Left lung (tissue), 10 donors: ENCODE results near the gene PRDM12. TPM values are rescaled to one million over a fixed set of nuclear protein-coding genes. Genes with fewer than 3 reads are reported as not detected.

Source experiments
- ATAC-seq: fragments of 200-7000 bp; cut with Tn5 transposase; one replicate; pipeline ENCODE4 v1.9.1; 2020; ENCODE audit warnings: moderate library complexity
- DNase-seq, 4 donors: peaks; one replicate each; pipeline ENCODE4 v3.0.0-alpha.2; 2013 to 2020
- H3K27ac ChIP-seq, 2 donors: fragments of 200-600 bp; sonication (generic) in 1 of 2; one replicate each; pipeline versions ENCODE4 v1.5.0 to v1.8.0; 2020 to 2021
- H3K27me3 ChIP-seq, 2 donors: fragments of 200-600 bp; sonication (generic) in 1 of 2; one replicate each; pipeline versions ENCODE4 v1.5.0 to v1.8.0; 2020 to 2021
- H3K36me3 ChIP-seq, 2 donors: fragments of 200-600 bp; sonication (generic) in 1 of 2; one replicate each; pipeline versions ENCODE4 v1.5.0 to v1.8.0; 2020 to 2021
- H3K4me1 ChIP-seq, 2 donors: fragments of 200-600 bp; one replicate each; pipeline ENCODE4 v1.8.0; 2021
- H3K4me3 ChIP-seq, 2 donors: fragments of 200-600 bp; sonication (generic) in 1 of 2; one replicate each; pipeline versions ENCODE4 v1.5.0 to v1.8.0; 2020 to 2021; ENCODE audit warnings: mild to moderate bottlenecking in 1 of 2
- H3K9me3 ChIP-seq, 2 donors: fragments of 200-600 bp; sonication (generic) in 1 of 2; one replicate each; pipeline versions ENCODE4 v1.5.0 to v1.8.0; 2020 to 2021
- intact Hi-C, 2 donors: fragments of 100-400 bp; cut with DNase I; formaldehyde crosslinking; loops; one replicate each; pipeline versions ENCODE4 v1.11.2 to v1.14.2; 2022
- polyA plus RNA-seq, 6 donors: library from polyadenylated mRNA; unstranded; fragments of 120-200 nt; gene quantifications; one replicate each; pipeline ENCODE4 v1.2.1, GENCODE V29; 2013; ENCODE audit not compliant: insufficient read length in 6 of 6
- total RNA-seq, 2 donors: library from RNA; stranded (reverse); fragmentation: NEBNext Ultra II Directional; extraction: Animal tissue kit (Norgen Biotek cat#: 25700); gene quantifications; one replicate each; pipeline ENCODE4 v1.2.1, GENCODE V29; 2021
- TF ChIP-seq, protein P1 (sequence below), 2 donors: fragments of 200-600 bp; sonication (generic) in 1 of 2; IDR thresholded peaks; one replicate each; pipeline versions ENCODE4 v1.5.0 to v1.8.0; 2021; ENCODE audit warnings: antibody characterized with exemption in 2 of 2
- donor health status: DM: no; HTN: yes; CAD: no.
- donor health status: DM: no; HTN: no; CAD: no.

PRDM12 gene
- total and polyA plus RNA-seq, 8 donors = not detected

GRCh38 chr9:130654879-130655278, 9.5 kb upstream of the PRDM12 start:
- H3K27ac ChIP-seq = no peak overlapping the region
- no peaks in the 10 kb centered on the region for H3K9me3 ChIP-seq
- TF ChIP-seq, protein P1, sequence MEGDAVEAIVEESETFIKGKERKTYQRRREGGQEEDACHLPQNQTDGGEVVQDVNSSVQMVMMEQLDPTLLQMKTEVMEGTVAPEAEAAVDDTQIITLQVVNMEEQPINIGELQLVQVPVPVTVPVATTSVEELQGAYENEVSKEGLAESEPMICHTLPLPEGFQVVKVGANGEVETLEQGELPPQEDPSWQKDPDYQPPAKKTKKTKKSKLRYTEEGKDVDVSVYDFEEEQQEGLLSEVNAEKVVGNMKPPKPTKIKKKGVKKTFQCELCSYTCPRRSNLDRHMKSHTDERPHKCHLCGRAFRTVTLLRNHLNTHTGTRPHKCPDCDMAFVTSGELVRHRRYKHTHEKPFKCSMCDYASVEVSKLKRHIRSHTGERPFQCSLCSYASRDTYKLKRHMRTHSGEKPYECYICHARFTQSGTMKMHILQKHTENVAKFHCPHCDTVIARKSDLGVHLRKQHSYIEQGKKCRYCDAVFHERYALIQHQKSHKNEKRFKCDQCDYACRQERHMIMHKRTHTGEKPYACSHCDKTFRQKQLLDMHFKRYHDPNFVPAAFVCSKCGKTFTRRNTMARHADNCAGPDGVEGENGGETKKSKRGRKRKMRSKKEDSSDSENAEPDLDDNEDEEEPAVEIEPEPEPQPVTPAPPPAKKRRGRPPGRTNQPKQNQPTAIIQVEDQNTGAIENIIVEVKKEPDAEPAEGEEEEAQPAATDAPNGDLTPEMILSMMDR (IDR thresholded peaks at IDR 0.05) = no peak
- peaks cover 0 to 5% of the 10 kb centered on the region in 2 donors for H3K4me1 ChIP-seq
- intact Hi-C loops = no loop called here
- ATAC-seq = no peak
- H3K4me3 ChIP-seq = no peak overlapping the region
- DNase-seq = peak in 1 of 4 donors; percentile 34
- peaks cover 38 to 96% of the 10 kb centered on the region in 2 donors for H3K27me3 ChIP-seq
- H3K36me3 ChIP-seq = no peaks in the 10 kb centered on the region

DNA sequence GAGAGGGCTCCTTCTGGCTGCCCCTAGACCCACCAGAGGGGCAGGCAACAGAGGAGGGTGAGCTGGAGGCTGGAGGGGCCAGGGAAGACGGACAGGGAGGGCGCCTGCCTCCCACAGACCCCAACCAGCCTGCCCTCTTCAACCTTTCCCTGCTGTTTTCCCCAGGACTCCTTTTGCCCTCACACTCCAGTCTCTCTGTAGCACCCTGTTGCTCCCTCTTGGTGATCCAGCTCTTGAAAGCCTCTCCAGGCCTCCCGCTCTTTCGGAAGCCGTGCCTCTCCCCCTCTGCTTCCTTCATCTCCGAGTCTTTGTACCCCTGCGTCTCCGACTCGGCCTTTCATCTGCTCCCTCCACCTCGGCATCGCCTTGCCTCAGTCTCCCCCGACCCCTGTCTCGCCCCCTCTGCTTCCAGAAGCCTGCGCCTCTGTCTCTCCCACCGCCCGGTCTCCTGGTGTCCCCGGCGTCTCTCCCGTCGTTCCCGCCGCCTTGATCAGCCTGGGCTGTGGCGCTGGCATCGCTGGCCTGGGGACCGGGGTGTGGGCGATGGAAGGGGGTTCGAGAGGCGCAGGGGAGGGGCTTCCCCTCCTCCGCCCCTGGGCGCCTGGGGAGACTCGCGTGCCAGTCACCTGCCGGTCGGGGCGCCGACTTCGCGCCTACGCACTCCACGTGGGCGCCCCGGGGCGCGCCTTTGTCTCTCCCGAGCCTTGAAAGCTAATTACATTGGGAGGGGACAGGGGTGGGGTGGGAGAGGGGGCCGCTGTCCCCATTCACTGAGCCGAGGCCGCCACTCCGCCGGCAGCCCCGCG, 5.3 kb upstream of the PRDM12 start:
- H3K27me3 ChIP-seq = peaks cover 80 to 100% of the 10 kb centered on the region in 2 donors
- TF ChIP-seq, protein P1 (IDR thresholded peaks at IDR 0.05) = no peak

GRCh38 chr9:130659699-130660248, 4.6 kb upstream of the PRDM12 start:
- TF ChIP-seq, protein P1 (IDR thresholded peaks at IDR 0.05) = no peak
- Histone ChIP-seq H3K27ac (no peak overlapping the region), H3K4me1 (peaks cover 26 to 50% of the 10 kb centered on the region in 2 donors), H3K4me3 (no peak overlapping the region), H3K36me3 (no peaks in the 10 kb centered on the region), H3K27me3 (peaks cover 87 to 100% of the 10 kb centered on the region in 2 donors), H3K9me3 (no peaks in the 10 kb centered on the region)
- intact Hi-C loops = no loop called here
- ATAC-seq = no peak
- DNase-seq = peak in 1 of 4 donors; percentile 58

More for the DNA sequence above, 5.3 kb upstream of the PRDM12 start:
- H3K4me3 ChIP-seq = no peak overlapping the region
- no peaks in the 10 kb centered on the region for H3K36me3 ChIP-seq
- no peak for ATAC-seq
- H3K4me1 ChIP-seq = peaks cover 24 to 44% of the 10 kb centered on the region in 2 donors
- no peaks in the 10 kb centered on the region for H3K9me3 ChIP-seq
- DNase-seq = peak in 1 of 4 donors; percentile 72
- H3K27ac ChIP-seq = no peak overlapping the region
- intact Hi-C loops = no loop called here

GRCh38 chr9:130660326-130660682, 4.1 kb upstream of the PRDM12 start:
- no peaks in the 10 kb centered on the region for H3K9me3 ChIP-seq
- intact Hi-C loops = no loop called here

More at GRCh38 chr9:130660326-130660682, 4.1 kb upstream of the PRDM12 start:
- ATAC-seq = no peak
- Histone ChIP-seq H3K4me3 (peak overlapping the region in 1 of 2 donors; percentile 30), H3K4me1 (peaks cover 27 to 56% of the 10 kb centered on the region in 2 donors), H3K27ac (no peak overlapping the region), H3K36me3 (no peaks in the 10 kb centered on the region), H3K27me3 (peaks cover 92 to 100% of the 10 kb centered on the region in 2 donors)
- DNase-seq = peak in 1 of 4 donors; percentile 28
- TF ChIP-seq, protein P1 (IDR thresholded peaks at IDR 0.05) = no peak
